ENCODE measurements around the gene RAB38. TPM values are rescaled to one million over a fixed set of nuclear protein-coding genes. Genes with fewer than 3 reads are reported as not detected.
A peak's percentile ranks its signal among the peaks of the same experiment; 100 is the strongest.

RAB38 gene
- total RNA-seq (ENCODE audit: low replicate concordance) = 8.1 and 10.1 TPM in 2 replicates

DNA sequence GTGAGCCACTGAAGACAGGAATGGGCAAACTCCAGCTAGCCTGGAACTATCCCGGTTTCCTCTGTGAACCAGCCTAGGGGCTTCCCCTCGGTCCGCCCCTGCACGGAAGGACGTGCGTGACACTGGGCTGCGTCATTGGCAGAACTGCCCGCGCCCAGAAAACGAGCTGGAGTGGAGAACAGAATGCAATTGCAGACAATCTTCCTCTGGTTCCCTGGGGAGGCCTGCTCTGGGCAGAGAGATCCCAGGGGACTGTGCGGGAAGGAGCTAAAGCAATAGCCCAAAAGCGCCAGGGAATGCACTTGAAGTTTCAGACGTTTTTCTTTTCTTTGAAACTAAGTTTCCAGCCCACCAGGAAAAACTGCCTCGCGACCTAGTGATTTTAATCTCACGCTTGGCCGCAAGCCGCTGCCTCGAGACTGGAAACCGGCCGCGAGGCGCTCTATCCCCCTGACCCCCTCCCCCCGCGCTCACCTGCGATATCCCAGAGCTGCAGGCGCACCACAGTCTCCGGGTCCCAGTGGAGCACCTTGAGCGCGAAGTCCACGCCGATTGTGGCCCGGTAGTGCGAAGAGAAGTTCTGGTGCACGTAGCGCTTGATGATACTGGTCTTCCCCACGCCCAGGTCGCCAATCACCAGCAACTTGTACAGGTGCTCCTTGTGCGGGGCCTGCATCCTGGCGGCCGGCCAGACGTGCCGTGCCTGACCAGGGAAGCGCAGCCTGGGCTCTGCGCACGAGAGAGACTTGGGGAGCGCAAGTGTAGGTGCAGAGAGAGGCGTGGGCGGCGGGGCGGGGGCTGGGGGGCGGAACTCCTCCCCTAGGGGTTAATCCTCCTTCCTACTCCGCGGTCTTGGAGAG, at the start of gene RAB38:
Gene RAB38 (minus strand): TSS at position 735 of the 860 bp plus-strand sequence. CDS start 59 bp downstream, at position 676.
- no peaks in the 10 kb centered on the region for H4K20me1 ChIP-seq (ENCODE audit: low read depth)
- Mint-ChIP-seq H3K27ac (no peak within 1 kb of the TSS), H3K4me1 (peaks cover 22% of the 10 kb centered on the region), H3K4me3 (peak within 1 kb of the TSS; percentile 89), H3K27me3 (ENCODE audit: insufficient read depth, low read depth) (peaks cover 10% of the 10 kb centered on the region), H3K9me3 (no peaks in the 10 kb centered on the region), H3K36me3 (no peaks in the 10 kb centered on the region)
- H3K4me1 ChIP-seq = peaks cover 5% of the 10 kb centered on the region
- H3K4me3 ChIP-seq = peak within 1 kb of the TSS; percentile 57
- TF ChIP-seq EZH2 (IDR thresholded peaks at IDR 0.05) = no peak
- TF ChIP-seq, protein P1, sequence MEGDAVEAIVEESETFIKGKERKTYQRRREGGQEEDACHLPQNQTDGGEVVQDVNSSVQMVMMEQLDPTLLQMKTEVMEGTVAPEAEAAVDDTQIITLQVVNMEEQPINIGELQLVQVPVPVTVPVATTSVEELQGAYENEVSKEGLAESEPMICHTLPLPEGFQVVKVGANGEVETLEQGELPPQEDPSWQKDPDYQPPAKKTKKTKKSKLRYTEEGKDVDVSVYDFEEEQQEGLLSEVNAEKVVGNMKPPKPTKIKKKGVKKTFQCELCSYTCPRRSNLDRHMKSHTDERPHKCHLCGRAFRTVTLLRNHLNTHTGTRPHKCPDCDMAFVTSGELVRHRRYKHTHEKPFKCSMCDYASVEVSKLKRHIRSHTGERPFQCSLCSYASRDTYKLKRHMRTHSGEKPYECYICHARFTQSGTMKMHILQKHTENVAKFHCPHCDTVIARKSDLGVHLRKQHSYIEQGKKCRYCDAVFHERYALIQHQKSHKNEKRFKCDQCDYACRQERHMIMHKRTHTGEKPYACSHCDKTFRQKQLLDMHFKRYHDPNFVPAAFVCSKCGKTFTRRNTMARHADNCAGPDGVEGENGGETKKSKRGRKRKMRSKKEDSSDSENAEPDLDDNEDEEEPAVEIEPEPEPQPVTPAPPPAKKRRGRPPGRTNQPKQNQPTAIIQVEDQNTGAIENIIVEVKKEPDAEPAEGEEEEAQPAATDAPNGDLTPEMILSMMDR (IDR thresholded peaks at IDR 0.05) = no peak
- peaks cover 5% of the 10 kb centered on the region for H3F3A ChIP-seq (ENCODE audit: low read depth)
- no peak within 1 kb of the TSS for H3K9ac ChIP-seq
- peak within 1 kb of the TSS; percentile 90 for H2AFZ ChIP-seq (replicated peaks)
- H3K9me3 ChIP-seq (ENCODE audit: low read depth) = no peaks in the 10 kb centered on the region
- H3K36me3 ChIP-seq = no peaks in the 10 kb centered on the region
- H3K4me2 ChIP-seq = peak within 1 kb of the TSS; percentile 92
- no peaks in the 10 kb centered on the region for H3K79me2 ChIP-seq (ENCODE audit: low read depth)
- H3K27me3 ChIP-seq = peaks cover 15% of the 10 kb centered on the region
- DNase-seq (ENCODE audit: low spot score) = peak; percentile 80
- H3K27ac ChIP-seq = no peak within 1 kb of the TSS

DNA sequence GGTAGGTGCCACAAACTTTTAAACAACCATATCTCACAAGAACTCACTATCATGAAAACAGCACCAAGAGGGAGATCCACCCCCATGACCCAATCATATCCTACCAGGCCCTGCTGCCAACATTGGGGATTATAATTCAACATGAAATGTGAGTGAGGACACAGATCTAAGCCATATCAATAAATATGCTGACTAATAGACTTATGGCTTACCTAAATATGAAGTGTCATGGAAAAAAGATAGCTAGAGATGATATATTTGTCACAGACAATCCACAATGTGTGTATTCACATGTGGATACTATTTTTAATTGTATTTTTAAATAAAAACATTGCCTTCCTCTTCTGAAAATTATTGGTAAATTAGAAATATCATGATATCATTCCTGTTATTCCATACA, 38.2 kb upstream of the RAB38 start:
- Histone ChIP-seq H3K9me3 (ENCODE audit: low read depth) (no peaks in the 10 kb centered on the region), H3K79me2 (ENCODE audit: low read depth) (no peaks in the 10 kb centered on the region), H2AFZ (replicated peaks) (no peak overlapping the region), H4K20me1 (ENCODE audit: low read depth) (no peaks in the 10 kb centered on the region), H3K36me3 (no peaks in the 10 kb centered on the region), H3K27me3 (no peaks in the 10 kb centered on the region), H3K4me1 (no peaks in the 10 kb centered on the region), H3K27ac (no peak overlapping the region), H3K4me2 (no peak overlapping the region), H3K4me3 (no peak overlapping the region), H3F3A (ENCODE audit: low read depth) (no peaks in the 10 kb centered on the region), H3K9ac (no peak overlapping the region)
- Mint-ChIP-seq H3K27me3 (ENCODE audit: insufficient read depth, low read depth) (no peaks in the 10 kb centered on the region), H3K4me1 (no peaks in the 10 kb centered on the region), H3K9me3 (no peaks in the 10 kb centered on the region), H3K27ac (no peak overlapping the region), H3K4me3 (no peak overlapping the region), H3K36me3 (no peaks in the 10 kb centered on the region)
- TF ChIP-seq EZH2 (IDR thresholded peaks at IDR 0.05) (no peak), EZH2phosphoT487 (IDR thresholded peaks at IDR 0.05) (no peak)
- TF ChIP-seq, protein P1 (IDR thresholded peaks at IDR 0.05) = no peak
- DNase-seq (ENCODE audit: low spot score) = no peak

DNA sequence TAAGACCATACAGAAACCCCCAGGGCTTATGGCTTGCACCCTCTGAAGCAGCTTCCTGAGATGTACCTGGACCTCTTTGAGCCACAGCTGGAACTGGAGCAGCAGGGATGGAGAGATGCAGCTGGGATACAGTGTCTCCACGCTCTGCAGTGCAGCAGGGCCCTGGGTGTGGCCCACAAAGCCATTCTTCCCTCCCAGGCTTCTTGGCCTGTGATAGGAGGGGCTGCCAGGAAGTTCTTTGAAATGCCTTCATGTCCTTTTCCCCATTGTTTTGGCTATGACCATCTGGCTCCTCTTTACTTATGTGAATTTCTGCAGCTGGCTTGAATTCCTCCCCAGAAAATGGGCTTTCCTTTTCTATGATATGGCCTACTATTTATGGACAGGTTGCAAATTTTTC, 37.1 kb upstream of the RAB38 start:
- DNase-seq (ENCODE audit: low spot score) = no peak
- Histone ChIP-seq H3K79me2 (ENCODE audit: low read depth) (no peaks in the 10 kb centered on the region), H3K27me3 (no peaks in the 10 kb centered on the region), H3K36me3 (no peaks in the 10 kb centered on the region), H3K4me3 (no peak overlapping the region), H3K4me2 (no peak overlapping the region), H3F3A (ENCODE audit: low read depth) (no peaks in the 10 kb centered on the region), H3K9me3 (ENCODE audit: low read depth) (no peaks in the 10 kb centered on the region), H3K4me1 (no peaks in the 10 kb centered on the region), H4K20me1 (ENCODE audit: low read depth) (no peaks in the 10 kb centered on the region), H3K9ac (no peak overlapping the region), H3K27ac (no peak overlapping the region), H2AFZ (replicated peaks) (no peak overlapping the region)
- TF ChIP-seq EZH2 (IDR thresholded peaks at IDR 0.05) = no peak
- TF ChIP-seq, protein P1 (IDR thresholded peaks at IDR 0.05) = no peak
- TF ChIP-seq EZH2phosphoT487 (IDR thresholded peaks at IDR 0.05) = no peak
- no peaks in the 10 kb centered on the region for H3K4me1 Mint-ChIP-seq
- H3K9me3 Mint-ChIP-seq = no peaks in the 10 kb centered on the region
- no peaks in the 10 kb centered on the region for H3K27me3 Mint-ChIP-seq (ENCODE audit: insufficient read depth, low read depth)
- H3K4me3 Mint-ChIP-seq = no peak overlapping the region
- no peaks in the 10 kb centered on the region for H3K36me3 Mint-ChIP-seq
- no peak overlapping the region for H3K27ac Mint-ChIP-seq

All from neural progenitor cell (in vitro differentiated cells).